Measurements from ENCODE around the gene SPATA24. TPM values are rescaled to one million over a fixed set of nuclear protein-coding genes. Genes with fewer than 3 reads are reported as not detected.
A peak's percentile ranks its signal among the peaks of the same experiment; 100 is the strongest.

Gene SPATA24
- total and polyA plus RNA-seq, 2 of the 13 experiments (the other 11 are each of a cell fraction or from before 2014, with no cell fraction given): 6.0 to 11.1 TPM

- TF ChIP-seq ZNF484 (CRISPR knock-in tag; IDR thresholded peaks at IDR 0.05; ENCODE audit: borderline replicate concordance, low read depth): no peak
- TF ChIP-seq ZNF44 (CRISPR knock-in tag; IDR thresholded peaks at IDR 0.05): no peak
- TF ChIP-seq SP140L (CRISPR knock-in tag; IDR thresholded peaks at IDR 0.05; ENCODE audit: borderline replicate concordance): no peak
- no peak for TF ChIP-seq DDIT3 (CRISPR knock-in tag; IDR thresholded peaks at IDR 0.05)
- TF ChIP-seq ZNF776 (CRISPR knock-in tag; IDR thresholded peaks at IDR 0.05): no peak
- TF ChIP-seq NCOA5 (CRISPR knock-in tag; IDR thresholded peaks at IDR 0.05): no peak
- TF ChIP-seq LCORL (IDR thresholded peaks at IDR 0.05): no peak
- no peak; the same call in 1 of the 2 replicates for TF ChIP-seq LCORL (CRISPR knock-in tag; IDR thresholded peaks at IDR 0.05)
- 0 out of 2 replicates have a peak, but pooled peaks have one; percentile 52 for TF ChIP-seq ZNF614 (CRISPR knock-in tag; IDR thresholded peaks at IDR 0.05; ENCODE audit: borderline replicate concordance)
- no peak for TF ChIP-seq TRIM22 (IDR thresholded peaks at IDR 0.05)
- TF ChIP-seq, protein P1, sequence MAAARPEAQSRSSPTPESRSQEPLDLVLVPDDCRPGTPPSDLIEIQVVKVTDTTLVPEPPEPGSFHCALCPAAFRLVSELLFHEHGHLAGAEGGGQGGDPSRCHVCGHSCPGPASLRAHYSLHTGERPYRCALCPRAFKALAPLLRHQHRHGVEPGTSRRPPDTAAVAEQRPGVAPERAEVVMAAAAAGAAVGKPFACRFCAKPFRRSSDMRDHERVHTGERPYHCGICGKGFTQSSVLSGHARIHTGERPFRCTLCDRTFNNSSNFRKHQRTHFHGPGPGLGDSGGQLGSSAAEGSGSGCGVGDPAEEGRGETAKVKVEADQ (CRISPR knock-in tag; IDR thresholded peaks at IDR 0.05; ENCODE audit: borderline replicate concordance): no peak
- TF ChIP-seq CENPT (CRISPR knock-in tag; IDR thresholded peaks at IDR 0.05; ENCODE audit: low read depth): no peak
- no peak for TF ChIP-seq MAF1 (CRISPR knock-in tag; IDR thresholded peaks at IDR 0.05; ENCODE audit: borderline replicate concordance)
- TF ChIP-seq KAT2B (IDR thresholded peaks at IDR 0.05; ENCODE audit: borderline replicate concordance, low read depth, low read length): no peak
- TF ChIP-seq SMAD1 (CRISPR knock-in tag; IDR thresholded peaks at IDR 0.05; ENCODE audit: borderline replicate concordance, low read depth): no peak
- no peak for TF ChIP-seq SIN3A (IDR thresholded peaks at IDR 0.05; ENCODE audit: borderline replicate concordance, low read depth, low read length)
- no peak for TF ChIP-seq ZNF263 (CRISPR knock-in tag; IDR thresholded peaks at IDR 0.05)
- TF ChIP-seq ZHX2 (IDR thresholded peaks at IDR 0.05; ENCODE audit: low read depth): no peak
- no peak for TF ChIP-seq ZHX2 (CRISPR knock-in tag; IDR thresholded peaks at IDR 0.05; ENCODE audit: borderline replicate concordance)
- peak; percentile 51; the same call in 1 of the 2 replicates for TF ChIP-seq JUN (CRISPR knock-in tag; IDR thresholded peaks at IDR 0.05)
- TF ChIP-seq ZNF746 (CRISPR knock-in tag; IDR thresholded peaks at IDR 0.05): no peak
- no peak for TF ChIP-seq WIZ (CRISPR knock-in tag; IDR thresholded peaks at IDR 0.05)
Measured at GRCh38 chr5:139385061-139386049, 18.5 kb downstream of the SPATA24 start (continued).

Measured in HepG2 (cell line).